CD4-positive, alpha-beta T cell treated with Interleukin-15 for 4 hours (primary cell): ENCODE measurements around the gene KIFAP3.
"Not testable (repeated sequence)": the region's sequence is repeated elsewhere in the genome, so short reads cannot be mapped to it uniquely, and the experiment has no call there.

ENCODE experiments used
- DNase-seq: peaks from one replicate; pipeline ENCODE4 v3.0.0-alpha.2; 2020; ENCODE audit warnings: low spot score

Gene KIFAP3

GRCh38 chr1:170063109-170063826 is 11.2 kb downstream of the KIFAP3 start:
- no peak for DNase-seq

- not testable (repeated sequence) for DNase-seq
These were observed 12.8 kb downstream of the KIFAP3 start for GRCh38 chr1:170061676-170062075.

- DNase-seq: not testable (repeated sequence)
These were observed 14.4 kb downstream of the KIFAP3 start for GRCh38 chr1:170060015-170060520.

GRCh38 chr1:170049176-170049800 is 25.2 kb downstream of the KIFAP3 start:
- no peak for DNase-seq

- DNase-seq: no peak
These were observed 26.0 kb downstream of the KIFAP3 start for GRCh38 chr1:170048515-170048914.

GRCh38 chr1:170044187-170044586 is 30.3 kb downstream of the KIFAP3 start:
- DNase-seq: no peak

- DNase-seq: no peak
These were observed 32.9 kb downstream of the KIFAP3 start for GRCh38 chr1:170041423-170042192.

GRCh38 chr1:170032531-170033280 is 41.8 kb downstream of the KIFAP3 start:
- DNase-seq: no peak

GRCh38 chr1:170030212-170030611 is 44.3 kb downstream of the KIFAP3 start:
- no peak for DNase-seq

- no peak for DNase-seq
These were observed 46.7 kb downstream of the KIFAP3 start for GRCh38 chr1:170027760-170028159.

GRCh38 chr1:170020859-170021258 is 53.6 kb downstream of the KIFAP3 start:
- DNase-seq: no peak

GRCh38 chr1:170017478-170017877 is 57.0 kb downstream of the KIFAP3 start:
- DNase-seq: no peak

GRCh38 chr1:170012920-170013319 is 61.6 kb downstream of the KIFAP3 start:
- DNase-seq: no peak

- peak; percentile 12 for DNase-seq
These were observed 64.1 kb downstream of the KIFAP3 start for GRCh38 chr1:170010443-170010842.

- no peak for DNase-seq
These were observed 64.9 kb downstream of the KIFAP3 start for GRCh38 chr1:170009551-170009950.

GRCh38 chr1:170008745-170009144 is 65.8 kb downstream of the KIFAP3 start:
- not testable (repeated sequence) for DNase-seq

GRCh38 chr1:170003270-170003835 is 71.1 kb downstream of the KIFAP3 start:
- not testable (repeated sequence) for DNase-seq

GRCh38 chr1:170001266-170001665 is 73.2 kb downstream of the KIFAP3 start:
- DNase-seq: no peak

GRCh38 chr1:169999761-170000160 is 74.7 kb downstream of the KIFAP3 start:
- DNase-seq: no peak

GRCh38 chr1:169999331-169999741 is 75.2 kb downstream of the KIFAP3 start:
- no peak for DNase-seq

- DNase-seq: no peak
These were observed 78.5 kb downstream of the KIFAP3 start for GRCh38 chr1:169995993-169996392.

GRCh38 chr1:169989246-169989645 is 85.2 kb downstream of the KIFAP3 start:
- no peak for DNase-seq
